ENCODE results near the gene MYEOV. TPM values are rescaled to one million over a fixed set of nuclear protein-coding genes. Genes with fewer than 3 reads are reported as not detected.

MYEOV gene
- total RNA-seq, 1 donor from 2014 or later = 0.72 TPM

DNA sequence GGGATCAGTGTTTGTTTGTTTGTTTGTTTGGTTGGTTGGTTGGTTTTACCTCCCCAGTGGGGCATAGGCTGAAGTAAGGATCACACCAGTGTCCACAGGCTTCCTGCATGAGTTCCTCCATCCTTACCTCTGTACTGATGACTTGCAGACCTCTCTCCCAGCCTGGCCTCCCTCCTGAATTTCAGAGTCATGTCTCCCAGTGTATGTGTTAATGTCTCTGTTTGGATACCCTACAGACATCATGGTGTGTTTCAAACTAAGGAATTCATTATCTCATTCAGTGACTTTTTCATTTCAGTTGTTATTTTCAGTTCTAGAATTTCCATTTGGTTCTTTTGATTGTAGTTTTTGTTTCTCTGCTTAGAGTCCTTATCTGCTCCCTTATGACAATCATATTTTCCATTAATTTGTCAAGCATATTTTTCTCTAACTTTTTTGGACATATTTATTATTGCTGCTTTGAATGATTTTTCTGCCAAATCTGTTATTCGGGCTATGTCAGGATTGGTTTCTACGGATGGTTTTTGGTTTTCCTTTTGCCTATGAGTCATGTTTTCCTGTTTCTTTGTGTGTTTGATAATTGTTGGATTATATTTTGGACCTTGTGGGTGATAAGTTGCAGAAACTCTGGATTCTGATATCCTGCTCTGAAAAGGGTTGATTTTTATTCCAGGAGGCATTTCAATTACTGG lies 23.6 kb downstream of the MYEOV start:
- no peak for DNase-seq (ENCODE audit: low spot score)

DNA sequence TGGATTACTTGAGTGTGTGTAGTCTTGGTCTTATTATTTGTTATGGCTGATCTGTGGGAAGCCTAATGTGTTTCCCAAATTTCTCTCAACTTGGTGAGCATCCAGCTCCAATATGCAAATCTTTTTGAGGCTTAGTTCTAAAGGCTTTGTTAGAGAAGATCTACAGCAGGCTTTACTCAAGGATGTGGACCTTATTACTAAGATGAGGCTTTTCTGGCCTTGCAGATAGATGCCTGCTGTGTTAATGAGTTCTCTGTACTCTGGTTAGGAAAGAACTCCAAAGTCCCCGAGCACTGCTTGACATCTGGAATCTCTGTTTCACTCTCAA lies 24.1 kb downstream of the MYEOV start:
- DNase-seq (ENCODE audit: low spot score) = no peak

DNA sequence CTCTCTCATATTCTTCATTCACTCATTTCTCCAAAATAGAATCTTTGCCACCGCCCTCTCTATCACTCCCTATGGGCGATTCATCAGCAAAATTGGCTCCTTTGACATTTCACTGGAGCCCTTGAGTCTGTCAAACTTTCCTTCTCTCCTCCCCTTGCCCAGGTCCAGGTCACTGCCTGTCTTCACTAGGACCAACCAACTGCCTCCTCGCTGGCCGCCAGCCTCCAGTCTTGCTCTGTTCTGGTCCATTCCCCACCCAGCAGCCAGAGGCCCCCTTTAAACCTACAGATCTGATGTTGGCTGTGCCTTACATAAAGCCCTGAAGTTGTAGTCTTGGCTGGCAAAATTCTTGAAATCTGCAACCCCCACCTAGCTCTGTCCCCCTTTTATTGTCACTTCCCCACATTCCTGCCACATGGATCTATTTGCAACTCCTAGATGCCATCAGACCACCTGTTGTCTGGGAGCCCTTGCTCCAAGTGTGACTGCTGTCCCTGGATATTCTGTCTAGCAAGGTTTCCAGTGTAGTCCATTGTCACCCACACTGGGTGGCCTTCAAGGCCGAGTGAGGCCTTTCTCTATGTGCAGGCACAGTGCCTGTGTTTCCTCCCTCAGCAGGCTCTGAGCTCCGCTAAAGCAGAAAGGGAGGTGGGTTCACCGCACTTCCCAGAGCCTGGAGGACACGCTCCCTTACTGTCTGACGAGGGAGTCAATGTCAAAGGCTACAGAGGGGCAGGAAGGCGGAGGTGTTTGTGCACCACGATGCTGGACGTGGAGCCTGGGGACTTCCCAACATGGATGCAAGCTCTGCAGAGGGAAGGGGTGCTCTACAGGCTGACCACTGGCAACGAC lies 25.5 kb downstream of the MYEOV start:
- no peak for DNase-seq (ENCODE audit: low spot score)

DNA sequence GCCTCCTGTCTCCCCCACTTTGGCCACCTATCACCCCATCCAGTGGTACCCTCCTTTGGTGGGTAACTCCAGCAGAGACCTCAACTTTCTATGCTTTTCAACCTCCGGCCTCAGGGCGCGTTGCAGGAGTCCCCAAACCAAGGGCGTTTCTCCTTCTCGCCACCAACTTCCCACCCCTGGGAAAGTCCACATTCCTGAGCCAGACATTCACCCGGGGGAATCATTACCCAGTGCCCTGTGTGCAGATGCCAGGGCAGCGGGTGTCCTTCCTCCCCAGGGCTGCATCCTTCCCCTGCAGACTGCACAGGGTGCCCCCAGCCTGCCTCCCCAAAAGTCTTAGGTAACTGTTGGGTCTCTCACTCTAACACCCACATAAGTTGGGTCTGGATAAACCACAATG lies 26.4 kb downstream of the MYEOV start:
- DNase-seq (ENCODE audit: low spot score) = no peak

DNA sequence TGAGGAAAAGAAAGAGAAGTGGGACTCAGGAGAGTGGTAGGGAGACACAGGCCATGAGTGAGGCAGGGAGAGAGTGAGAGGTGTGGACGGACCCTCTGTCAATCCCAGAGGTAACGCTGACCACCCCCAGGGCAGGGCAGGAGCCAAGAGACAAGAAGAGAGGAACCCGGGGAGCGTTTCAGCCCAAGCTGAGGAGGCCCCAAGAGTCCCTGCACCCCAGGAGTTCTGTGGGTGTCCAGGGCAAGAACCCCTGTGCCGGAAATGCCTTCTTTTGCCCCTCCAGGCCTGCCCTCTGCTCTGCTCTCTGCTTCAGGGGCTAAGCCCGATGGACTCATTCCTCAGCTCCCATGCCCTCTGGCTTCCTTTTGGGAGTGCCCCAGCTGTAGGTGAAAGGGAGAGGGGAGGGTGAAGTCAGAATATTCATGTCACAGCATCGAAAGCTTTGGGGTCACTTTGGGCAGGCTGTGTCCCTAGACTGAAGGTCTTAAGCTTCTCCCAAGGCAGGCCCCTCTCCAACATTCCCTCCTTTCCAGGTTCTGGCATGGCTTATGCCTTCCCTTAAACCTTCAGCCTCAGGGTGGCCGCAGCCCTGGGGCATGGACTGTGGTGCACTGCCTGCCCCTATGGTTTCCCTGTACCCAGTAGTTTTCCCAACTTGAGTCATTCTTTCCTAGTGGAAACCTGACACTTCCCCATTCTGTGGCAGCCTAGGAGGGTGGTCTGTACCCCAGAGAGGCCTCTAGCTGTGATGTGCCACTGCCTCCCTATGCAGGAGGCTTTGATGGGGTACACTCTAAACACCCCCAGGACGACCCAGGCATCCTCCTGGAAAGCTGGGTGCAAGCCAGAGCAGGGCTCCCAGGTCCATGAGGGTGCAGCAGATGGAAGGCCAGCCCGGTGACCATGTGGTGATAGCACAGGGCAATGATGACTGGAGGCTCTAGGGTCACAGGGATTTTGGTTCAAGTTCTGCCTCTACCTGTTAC lies 27.1 kb downstream of the MYEOV start:
- DNase-seq (ENCODE audit: low spot score) = no peak

DNA sequence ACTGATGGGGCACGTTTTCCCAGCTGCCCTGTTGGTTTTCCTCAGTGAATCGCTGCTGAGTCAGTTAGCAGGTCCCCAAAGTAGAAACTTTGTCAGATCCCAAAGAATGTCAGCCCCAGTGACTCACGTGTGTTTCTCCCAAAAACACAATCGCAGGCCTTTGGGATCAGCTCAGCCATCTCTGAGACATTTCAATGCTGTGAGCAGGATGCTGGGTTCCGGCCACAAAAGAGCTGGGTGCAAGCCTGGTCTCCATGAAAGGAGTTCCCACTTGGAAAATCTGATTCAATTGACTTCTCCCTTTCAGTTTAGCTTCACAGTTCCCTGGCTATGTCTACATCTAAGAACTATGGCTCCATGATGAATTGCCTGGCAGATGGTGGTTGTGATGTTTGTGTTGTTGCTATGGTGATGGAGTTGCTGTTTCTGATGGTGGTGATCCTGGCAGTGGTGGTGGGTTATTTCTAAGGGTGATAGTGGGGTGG lies 28.0 kb downstream of the MYEOV start:
- DNase-seq (ENCODE audit: low spot score) = no peak

DNA sequence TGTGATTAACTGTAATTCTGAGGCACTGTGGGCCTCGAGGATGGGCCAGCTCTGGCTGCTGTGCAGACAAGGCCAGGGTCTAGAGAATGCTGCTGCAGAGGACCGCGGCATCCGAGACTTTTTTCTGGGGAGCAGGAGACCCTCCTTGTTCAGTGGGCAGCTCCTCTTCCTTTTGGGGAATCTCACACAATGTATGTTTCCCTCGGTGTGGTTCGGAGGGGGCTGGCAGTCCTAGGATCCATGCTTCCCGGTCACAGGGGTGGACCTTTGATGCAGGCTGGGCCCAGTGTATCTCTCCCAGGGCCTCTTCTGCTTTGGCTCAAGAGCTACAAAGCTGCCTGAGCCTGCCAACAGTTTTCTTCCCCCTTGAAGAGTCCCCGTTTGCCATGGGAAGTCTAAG lies 31.5 kb downstream of the MYEOV start:
- no peak for DNase-seq (ENCODE audit: low spot score)

DNA sequence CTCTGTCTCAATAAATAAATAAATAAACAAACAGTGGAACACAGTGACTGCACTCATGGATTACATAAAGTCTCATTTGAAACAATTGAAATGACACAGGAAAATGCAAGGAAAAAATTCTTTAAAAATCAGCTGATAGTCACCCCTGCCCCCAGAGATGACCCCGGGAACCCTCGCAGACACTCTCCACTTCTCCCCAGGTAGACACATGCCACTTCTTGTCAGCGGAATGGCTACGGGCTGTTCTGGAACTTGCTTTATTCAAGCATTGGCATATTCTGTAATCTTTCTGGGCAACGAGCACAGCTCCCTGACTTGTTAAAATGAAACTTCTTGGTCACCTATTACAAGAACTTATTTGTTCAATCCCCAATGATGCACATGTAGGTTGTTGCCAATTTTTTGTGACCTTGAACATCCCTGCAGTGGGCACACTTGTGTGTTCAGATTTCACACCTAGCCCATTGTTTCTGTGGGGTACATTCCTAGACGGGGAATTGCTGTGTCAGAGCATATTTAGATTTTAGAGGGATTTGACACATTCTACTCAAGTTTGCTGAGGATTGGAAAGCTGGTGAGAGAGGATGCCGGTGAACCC lies 32.8 kb downstream of the MYEOV start:
- DNase-seq (ENCODE audit: low spot score) = no peak

DNA sequence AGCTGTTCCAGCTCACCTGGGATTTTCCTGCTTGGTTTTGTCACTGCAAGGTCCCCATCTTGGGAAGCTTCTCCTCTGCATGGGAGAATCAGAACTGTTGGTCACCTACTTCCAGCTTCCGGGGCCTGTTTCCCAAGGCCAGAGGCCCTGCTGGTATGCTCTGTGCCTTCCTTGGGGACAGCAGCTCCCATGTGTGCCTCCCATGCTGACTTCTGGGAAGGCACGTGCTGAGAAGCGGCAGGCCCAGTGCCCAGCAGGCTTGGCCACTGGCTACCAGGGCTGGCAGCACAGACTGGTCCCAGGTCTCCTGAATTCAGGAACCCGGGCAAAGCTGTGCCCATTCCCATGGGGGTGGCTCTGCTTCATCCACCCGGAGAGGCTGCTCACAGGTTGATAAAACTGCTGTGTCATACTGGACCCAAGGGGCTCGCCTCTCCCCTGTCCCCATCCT lies 33.8 kb downstream of the MYEOV start:
- DNase-seq (ENCODE audit: low spot score) = no peak

DNA sequence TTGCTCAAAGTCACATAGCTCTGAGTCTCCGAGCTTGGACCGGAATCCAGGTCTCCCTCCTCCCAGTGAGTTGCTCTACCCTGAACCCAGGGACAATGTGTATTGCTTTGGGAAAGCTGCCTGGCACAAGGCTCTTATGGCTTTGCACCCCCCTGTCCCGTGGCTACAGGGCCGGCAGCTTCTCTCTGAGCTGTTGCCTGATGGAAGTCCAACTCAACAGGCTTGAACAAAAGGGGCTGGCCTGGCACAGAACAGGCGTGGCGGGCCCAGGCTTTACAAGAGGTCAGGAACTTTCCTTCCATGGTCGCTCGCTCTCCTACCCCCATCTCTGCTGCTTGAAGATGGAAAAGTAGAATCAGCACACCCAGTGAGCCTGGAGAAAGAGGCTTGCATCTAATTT lies 34.3 kb downstream of the MYEOV start:
- no peak for DNase-seq (ENCODE audit: low spot score)

DNA sequence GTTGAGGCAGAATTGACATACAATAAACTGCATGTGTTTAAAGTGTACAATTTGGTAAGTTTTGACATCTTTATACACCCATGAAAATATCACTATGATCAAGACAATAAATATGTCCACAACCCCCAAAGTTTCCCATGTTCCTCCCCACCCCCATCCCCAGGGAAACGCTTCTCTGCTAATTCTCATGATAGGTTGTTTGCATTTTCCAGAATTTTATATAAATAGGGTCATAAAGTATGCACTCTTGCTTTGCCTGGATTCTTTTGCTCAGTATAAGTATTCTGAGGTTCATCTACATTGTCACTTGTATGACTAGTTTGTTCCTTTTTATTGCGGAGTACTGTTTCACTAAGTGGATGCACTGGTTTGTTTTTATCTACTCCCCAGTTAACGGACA lies 35.6 kb downstream of the MYEOV start:
- DNase-seq (ENCODE audit: low spot score) = no peak

DNA sequence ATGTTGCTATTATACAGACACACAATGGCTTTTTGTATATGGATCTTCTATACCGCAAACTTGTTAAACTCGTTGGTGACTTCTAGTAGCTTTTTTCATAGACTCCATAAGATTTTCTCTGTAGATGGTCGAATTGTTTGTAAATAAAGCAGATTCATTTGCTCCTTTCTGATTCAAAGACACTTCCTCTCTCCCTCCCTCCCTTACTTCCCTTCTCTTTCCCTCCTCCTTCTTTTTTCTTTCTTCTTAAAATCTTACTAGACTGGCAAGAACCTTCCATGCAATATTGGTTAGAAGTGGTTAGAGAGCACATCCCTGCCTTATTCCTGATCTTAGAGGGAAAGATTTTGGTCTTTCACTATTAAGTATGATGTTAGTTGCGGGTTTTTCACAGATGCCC lies 36.4 kb downstream of the MYEOV start:
- no peak for DNase-seq (ENCODE audit: low spot score)

DNA sequence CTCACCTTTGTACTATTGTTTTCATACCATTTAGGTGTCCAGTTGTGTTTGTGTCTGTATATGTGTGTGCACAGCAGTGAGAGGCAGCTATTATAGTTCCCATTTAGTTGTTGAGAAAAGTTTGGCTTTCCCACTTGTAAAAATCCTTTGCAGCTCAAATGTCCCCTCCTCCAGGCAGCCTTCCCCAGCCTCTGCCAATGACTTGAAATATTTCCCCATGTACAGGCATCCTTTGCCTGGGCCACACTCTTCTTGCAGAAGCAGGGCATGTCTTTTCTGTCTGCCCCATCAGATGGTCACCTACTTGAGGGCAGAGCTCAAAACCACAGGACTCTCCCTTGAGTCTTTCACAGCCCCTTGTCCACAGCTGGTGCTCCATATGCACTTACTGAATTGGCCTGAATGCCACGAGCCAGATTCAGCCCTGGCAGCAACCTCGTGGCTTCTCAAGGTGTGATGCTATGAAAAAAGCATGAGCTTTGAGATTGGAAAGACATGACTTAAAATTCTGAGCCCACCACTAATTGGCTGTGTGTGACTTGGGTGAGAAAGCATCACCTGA lies 39.3 kb downstream of the MYEOV start:
- DNase-seq (ENCODE audit: low spot score) = no peak

DNA sequence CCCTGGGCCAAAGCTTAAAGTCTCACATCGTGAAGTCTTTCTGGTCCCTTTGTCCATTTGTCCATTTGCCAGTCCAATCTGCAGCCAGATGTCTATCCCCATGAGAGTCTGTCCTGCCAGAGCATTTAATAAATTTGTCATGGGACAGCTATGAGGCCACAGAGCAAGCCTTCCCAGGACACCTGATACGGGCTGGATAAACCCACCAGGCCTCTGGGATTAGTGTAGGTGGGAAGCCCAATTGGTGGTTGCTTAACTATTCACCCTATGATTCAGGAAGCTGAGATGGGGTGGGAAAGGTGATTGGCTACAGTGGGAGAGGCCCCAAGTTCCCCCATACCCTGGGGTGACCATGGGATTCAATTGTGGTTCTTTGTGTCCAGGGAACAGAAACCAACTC lies 39.9 kb downstream of the MYEOV start:
- no peak for DNase-seq (ENCODE audit: low spot score)

DNA sequence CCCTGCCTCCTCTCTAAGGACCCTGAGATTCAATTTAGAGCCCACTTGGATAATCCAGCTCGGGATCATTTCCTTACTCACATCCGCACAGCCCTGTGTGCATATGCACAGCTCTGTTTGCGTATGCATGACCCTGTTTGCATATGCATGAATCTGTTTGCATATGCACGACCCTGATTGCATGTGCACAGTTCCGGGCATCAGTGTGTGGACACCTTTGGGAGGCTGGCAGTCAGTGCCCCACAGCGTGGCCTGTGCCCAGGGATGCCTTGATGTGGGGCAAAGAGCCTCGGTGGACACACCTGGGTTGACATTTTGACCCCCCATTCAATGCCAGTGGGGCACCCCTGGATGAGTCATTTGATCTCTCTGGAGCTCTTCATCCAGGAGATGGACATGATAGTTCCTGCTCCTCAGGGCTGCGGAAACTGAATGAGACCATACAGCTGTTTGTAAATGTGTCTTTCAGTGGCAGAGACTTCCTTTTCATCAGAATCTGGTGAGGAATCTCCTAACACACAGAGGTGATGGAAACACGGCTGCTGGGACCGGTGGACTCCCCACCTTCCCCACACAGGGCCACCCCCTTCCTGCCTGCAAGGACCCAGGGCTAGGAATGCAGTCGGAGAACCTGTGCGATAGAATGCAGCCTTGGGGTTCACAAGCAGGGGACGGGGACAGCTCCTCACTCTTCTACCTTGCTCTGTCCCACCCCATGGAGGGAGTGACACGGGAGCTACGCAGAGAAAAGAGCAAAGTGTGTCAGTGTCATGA lies 41.2 kb downstream of the MYEOV start:
- DNase-seq (ENCODE audit: low spot score) = no peak

DNA sequence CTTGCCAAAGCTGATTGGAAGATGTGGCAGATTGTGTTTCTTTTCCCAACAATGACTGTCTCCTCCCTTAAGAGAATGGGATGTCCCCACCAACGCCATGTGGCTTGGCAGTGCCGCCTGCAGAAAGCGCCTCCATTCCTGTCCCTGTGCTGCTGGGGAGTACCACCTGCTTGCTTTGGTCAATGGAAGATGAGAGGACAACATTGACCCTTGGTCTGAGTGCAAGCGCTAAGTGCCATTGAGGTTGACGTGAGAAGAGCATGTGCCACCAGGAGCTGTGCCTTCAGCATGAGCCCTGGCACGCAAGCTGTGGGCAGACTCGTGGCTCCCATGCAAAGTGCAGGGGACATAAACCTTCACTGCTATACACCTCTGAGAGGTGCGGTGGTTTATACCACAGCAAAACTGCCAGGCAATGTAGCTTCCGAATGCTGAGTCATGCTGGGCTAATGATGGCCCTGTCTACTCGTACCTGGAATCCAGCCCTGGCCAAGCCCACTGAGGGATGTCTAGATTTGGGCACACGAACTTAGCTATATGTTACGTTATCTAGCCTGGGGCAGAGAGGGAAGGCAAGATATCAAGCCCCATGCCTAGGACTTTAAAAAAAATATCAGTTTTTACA lies 41.9 kb downstream of the MYEOV start:
- DNase-seq (ENCODE audit: low spot score) = no peak

DNA sequence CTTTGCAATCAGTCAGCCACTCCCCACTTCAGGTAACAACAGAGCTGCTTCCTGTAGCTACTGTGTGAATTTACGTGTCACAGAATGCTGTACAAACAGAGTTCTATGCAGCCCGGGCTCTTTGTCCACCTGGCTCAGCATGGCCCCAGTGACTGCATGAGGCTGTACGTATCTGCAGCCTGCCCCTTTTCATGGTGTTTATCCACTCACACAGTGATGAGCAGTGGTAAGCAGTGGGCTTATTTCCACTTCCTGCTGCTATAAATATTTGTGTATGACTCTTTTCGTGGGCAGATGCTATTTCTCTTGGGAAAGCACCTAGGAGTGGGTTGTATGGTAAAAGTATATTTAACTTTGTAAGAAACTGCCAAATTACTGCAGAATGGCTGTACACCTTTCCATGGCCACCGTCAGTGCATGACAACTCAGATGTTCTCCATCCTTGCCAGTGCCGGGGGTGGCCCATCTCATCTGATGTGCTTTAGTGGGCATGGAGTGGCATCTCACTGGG lies 43.3 kb downstream of the MYEOV start:
- DNase-seq (ENCODE audit: low spot score) = peak; percentile 20

DNA sequence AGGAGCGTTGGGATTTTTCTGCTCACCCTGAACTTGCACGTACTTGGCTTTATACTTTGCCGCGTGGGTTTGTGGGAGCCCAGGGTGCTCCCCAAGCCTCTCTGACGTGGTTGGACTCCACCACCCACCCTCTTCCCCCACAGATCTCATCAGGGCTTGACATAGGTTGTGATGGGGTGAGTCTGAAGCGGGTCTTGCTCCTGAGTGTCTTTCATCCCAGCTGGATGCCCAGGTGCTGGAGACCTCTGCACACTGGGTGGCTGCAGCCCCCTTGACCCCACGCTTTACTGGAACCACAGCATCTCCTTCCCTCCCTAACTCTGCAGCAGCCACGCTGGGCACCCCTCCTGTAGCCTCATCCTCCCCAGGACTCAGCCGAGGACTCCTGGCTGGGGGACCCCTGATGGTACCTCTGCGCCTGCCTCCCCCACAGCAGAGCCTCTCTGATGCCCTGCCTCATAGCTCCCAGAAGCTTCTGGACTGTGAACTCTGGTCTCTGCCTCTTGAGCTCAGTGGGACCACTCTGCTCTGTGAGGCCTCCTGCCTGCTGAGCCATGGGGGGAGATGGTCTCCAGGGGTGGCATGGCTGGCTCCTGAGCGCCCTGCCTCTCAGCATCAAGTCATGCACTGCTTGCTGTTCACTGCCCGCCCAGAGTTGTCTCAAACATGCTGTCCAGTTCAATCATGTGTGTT lies 45.2 kb downstream of the MYEOV start:
- DNase-seq (ENCODE audit: low spot score) = no peak

DNA sequence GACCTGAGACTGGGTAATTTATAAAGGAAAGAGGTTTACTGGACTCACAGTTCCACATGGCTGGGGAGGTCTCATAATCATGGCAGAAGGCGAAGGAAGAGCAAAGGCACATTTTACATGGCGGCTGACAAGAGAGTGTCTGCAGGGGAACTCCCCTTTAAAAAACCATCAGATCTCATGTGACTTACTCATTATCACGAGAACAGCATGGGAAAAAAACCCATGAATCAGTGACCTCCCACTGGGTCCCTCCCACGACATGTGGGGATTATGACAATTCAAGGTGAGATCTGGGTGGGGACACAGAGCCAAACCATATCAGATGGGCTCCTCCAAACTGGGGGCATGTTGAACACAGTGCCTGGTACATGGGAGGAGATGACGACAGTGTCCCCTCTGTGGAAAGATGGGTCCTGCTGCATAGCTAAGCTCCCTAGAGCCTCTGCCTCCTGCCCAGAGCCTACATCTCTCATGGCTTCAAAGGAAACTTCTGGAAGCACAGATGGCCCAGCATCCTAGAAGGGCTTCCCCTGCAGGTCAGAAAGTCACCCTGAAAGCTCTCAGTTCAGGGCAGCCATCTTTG lies 46.1 kb downstream of the MYEOV start:
- DNase-seq (ENCODE audit: low spot score) = no peak
